Stimulated activated CD4-positive, alpha-beta T cell treated with anti-CD3 and anti-CD28 coated beads, Interleukin-15, amount 100 ng/mL, for 24 hours (primary cell): ENCODE results near the gene DCLRE1B.
"Not testable (repeated sequence)": the region's sequence is repeated elsewhere in the genome, so short reads cannot be mapped to it uniquely, and the experiment has no call there.

Experiments used
- DNase-seq: peaks from one replicate; pipeline ENCODE4 v3.0.0-alpha.2; 2020

The DCLRE1B gene

GRCh38 chr1:113928941-113929749, 24.0 kb downstream of the DCLRE1B start, which contains the start of gene HIPK1:
Gene HIPK1 (plus strand): TSS chr1:113929324.
- DNase-seq = peak; percentile 95

DNA sequence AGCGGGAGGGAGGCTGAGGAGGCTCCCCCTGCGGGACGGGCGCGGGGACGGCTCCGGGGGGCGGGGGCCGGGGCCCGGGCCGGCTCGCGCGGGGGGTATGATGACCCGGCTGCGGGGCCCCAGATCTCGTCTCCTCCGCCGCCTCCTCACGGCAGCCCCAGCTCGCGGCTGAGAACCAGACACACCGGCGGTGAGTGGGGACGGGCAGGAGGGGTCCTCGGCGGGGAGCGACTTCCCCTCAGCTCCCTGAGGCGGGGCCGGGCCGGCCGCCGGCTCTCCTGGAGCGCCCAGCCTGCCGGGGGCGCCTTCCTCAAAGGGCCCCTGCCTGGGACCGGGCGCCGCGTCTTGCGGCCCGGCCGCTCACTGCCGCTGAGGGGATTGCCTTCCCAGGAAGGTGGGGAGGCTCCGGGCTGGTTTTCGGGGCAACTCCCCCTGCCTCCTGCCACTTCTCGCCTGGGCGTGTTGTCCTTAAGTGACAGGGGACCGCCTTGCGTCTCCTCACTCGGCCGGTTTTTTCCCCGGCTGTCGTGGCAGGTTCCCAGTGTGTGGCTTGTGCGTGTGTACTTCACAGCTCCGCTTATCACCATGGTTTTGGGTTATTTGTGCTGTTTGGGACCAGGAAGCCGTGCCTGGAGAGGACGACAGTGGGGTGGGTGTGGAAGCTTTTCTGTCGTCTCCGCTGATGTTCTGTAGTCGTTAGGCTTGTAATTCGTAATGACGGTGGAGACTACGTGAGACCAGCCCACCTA, 24.8 kb downstream of the DCLRE1B start:
- peak; percentile 67 for DNase-seq

DNA sequence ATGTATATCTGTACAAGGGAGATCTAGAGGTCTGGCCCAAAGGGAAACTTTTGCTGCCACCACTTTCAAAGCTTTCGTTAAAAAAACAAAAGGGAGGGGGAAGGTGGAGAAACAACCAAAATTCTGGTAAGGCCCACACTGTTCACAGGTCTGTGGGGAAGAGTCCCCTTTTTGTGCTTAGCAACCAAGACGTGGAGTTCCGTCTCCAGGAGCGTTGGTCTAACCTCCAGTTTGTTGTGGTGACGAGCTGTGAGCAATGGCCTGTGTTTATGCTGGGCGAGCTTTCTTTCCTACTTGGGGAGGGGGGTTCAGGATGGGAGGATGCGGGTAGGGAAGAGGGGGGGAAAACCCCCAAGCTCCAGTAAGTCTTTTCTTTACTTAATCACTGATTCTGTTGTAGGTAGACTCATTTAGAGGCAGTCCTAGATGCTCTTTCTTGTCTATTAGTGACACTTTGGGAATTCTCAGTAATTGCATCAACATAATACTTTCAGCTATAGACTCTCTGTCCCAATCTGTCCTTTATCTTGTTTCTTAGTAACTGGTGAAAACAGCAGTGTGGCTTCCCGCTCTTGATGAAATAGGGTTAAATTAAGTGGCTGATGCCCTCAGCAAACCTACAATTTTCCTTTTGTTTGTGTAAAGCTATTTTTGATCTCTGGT, 25.5 kb downstream of the DCLRE1B start:
- peak; percentile 75 for DNase-seq

GRCh38 chr1:113931451-113931851, 26.3 kb downstream of the DCLRE1B start:
- no peak for DNase-seq

GRCh38 chr1:113934006-113934405, 28.9 kb downstream of the DCLRE1B start:
- no peak for DNase-seq

- no peak for DNase-seq
Observed at GRCh38 chr1:113934511-113935055, 29.5 kb downstream of the DCLRE1B start.

DNA sequence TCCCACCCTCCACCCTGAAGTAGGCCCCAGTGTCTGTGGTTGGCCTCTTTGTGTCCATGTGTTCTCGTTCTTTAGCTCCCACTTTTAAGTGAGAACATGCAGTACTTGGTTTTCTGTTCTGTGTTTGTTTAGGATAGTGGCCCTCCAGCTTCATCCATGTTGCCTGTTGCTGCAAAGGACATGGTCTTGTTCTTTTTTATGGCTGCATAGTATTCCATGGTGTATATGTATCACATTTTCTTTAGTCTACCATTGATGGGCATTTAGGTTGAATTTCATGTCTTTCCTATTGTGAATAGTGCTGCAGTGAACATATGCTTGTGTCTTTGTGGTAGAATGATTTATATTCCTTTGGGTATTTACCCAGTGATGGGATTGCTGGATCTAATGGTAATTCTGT, 30.1 kb downstream of the DCLRE1B start:
- DNase-seq = no peak

DNA sequence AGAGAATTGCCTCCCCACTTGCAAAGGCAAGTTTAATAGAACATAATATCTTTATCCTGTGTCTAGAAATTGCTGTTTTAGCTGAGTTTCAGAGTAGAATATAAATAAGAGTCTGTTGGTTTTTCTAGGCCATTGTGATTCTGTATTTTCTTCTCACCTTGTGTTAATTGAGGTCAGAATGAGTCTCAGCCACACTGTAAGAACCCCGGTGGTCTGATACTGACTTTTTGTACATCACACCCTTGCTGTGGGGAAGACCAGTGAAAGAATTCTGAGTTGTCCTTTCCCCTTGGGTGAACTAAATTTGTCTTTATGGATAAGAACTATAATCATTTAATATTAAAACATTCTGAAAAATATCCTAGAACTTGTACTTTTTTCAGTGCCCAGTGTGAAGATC, 30.8 kb downstream of the DCLRE1B start:
- no peak for DNase-seq

DNA sequence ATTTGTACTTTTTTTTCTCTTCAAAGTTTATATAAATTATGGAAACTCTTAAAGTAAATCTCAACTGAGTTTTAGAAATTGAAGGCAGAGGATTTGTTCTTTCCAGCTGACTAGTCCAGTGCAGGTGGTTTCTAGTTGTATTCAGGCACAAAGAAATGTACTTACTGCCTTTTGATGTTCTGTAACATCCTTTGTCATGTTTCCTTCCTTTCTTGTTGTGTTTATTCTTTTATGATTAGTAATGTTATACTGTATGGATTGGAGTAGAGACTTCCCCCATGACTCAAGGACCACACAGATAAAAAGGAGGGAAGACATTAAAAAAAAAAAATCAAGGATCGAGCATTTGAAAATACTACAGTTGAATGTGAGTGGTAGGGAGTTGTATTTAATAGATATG, 32.0 kb downstream of the DCLRE1B start:
- DNase-seq = no peak

GRCh38 chr1:113938192-113938591, 33.1 kb downstream of the DCLRE1B start:
- DNase-seq = no peak

DNA sequence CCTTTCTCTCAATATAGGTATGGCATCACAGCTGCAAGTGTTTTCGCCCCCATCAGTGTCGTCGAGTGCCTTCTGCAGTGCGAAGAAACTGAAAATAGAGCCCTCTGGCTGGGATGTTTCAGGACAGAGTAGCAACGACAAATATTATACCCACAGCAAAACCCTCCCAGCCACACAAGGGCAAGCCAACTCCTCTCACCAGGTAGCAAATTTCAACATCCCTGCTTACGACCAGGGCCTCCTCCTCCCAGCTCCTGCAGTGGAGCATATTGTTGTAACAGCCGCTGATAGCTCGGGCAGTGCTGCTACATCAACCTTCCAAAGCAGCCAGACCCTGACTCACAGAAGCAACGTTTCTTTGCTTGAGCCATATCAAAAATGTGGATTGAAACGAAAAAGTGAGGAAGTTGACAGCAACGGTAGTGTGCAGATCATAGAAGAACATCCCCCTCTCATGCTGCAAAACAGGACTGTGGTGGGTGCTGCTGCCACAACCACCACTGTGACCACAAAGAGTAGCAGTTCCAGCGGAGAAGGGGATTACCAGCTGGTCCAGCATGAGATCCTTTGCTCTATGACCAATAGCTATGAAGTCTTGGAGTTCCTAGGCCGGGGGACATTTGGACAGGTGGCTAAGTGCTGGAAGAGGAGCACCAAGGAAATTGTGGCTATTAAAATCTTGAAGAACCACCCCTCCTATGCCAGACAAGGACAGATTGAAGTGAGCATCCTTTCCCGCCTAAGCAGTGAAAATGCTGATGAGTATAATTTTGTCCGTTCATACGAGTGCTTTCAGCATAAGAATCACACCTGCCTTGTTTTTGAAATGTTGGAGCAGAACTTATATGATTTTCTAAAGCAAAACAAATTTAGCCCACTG, 35.5 kb downstream of the DCLRE1B start:
- peak; percentile 56 for DNase-seq

DNA sequence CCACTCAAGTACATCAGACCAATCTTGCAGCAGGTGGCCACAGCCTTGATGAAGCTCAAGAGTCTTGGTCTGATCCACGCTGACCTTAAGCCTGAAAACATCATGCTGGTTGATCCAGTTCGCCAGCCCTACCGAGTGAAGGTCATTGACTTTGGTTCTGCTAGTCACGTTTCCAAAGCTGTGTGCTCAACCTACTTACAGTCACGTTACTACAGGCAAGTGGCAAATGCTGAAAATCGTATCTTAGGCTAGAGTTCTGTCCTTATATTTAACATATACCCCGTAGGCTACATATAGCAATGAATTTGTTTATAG, 36.1 kb downstream of the DCLRE1B start:
- DNase-seq = no peak

DNA sequence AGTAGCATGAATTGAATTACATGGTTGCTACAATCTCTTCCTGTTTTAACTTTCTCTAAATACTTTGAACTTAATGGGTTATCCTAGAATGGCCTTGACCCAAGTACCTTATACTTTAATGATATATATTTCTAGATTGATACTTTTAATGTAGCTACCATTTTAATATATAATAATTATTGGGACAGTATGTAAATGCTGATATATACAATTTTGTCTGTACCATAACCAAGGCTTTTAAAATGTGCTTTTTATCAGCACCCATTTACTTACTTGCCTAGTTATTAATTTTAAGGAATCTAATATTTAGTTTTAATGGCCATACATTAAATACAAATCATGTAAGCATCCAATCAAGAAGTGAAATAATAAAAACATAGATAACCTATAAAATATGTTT, 37.4 kb downstream of the DCLRE1B start:
- no peak for DNase-seq

- no peak for DNase-seq
Observed at GRCh38 chr1:113943028-113943811, 38.1 kb downstream of the DCLRE1B start.

DNA sequence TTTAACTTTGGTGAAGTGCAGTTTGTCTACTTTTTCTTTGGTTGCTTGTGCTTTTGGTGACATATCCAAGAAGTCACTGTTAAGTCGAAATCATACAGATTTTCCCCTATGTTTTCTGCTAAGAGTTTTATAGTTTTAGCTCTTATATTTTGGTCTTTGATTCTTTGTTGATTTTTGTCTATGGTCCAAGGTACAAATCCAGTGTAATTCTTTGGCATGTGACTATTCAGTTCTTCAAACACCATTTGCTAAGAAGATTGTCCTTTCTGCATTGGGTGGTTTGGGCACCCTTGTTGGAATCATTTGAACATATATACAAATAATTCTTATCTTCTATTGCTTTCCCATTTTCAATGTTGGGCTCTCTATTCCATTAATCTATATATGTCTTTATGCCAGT, 40.2 kb downstream of the DCLRE1B start:
- DNase-seq = no peak

DNA sequence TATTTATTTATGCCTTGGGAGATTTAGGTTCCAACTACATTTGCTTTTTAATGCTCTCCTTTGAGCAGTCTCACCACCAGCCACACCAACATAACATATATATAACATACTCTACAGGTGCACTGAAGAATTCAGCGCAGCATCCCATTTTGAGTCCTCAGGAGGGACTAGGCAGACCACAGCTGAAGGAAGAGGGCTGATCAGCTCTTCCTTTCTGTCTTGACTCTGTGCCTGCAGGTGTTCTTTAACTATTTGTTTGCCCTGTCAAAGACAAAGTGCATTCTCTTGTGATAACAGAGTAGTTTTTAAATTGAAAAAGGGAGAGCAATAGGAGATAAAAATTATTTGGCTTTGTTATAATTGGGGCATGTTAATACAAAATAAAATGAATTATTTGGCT, 41.0 kb downstream of the DCLRE1B start:
- no peak for DNase-seq

- no peak for DNase-seq
Observed at GRCh38 chr1:113946678-113947387, 41.7 kb downstream of the DCLRE1B start.

- no peak for DNase-seq
Observed at GRCh38 chr1:113947388-113948107, 42.4 kb downstream of the DCLRE1B start.

GRCh38 chr1:113948151-113948550, 43.0 kb downstream of the DCLRE1B start:
- not testable (repeated sequence) for DNase-seq

DNA sequence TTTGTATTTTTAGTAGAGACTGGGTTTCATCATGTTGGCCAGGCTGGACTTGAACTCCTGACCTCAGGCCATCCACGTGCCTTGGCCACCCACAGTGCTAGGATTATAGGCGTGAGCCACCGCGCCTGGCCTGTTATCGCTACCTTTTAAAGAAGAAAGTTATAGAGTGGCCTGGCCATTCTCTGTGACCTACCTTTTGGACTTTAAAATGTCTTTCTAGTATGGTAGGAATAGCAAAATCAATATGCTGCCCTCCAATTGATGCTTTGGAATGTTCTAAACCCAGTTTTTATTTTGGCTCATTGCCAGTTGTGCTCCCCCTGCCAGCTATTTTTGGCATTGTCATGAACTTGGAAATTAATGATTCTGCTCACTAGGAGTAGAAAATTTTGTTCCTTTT, 43.9 kb downstream of the DCLRE1B start:
- no peak for DNase-seq
